Activated CD4-positive, alpha-beta T cell treated with anti-CD3 and anti-CD28 coated beads for 36 hours (primary cell): ENCODE results near the gene PRKN. TPM values are rescaled to one million over a fixed set of nuclear protein-coding genes. Genes with fewer than 3 reads are reported as not detected.
A peak's percentile ranks its signal among the peaks of the same experiment; 100 is the strongest.

ENCODE experiments used
- ATAC-seq: fragments of 200-7000 bp; cut with Tn5 transposase; one replicate; pipeline ENCODE4 v1.10.0; 2021; ENCODE audit warnings: mild to moderate bottlenecking, moderate library complexity
- CTCF ChIA-PET: fragments of 350-600 bp; sonication (Branson Sonifier 250); formaldehyde crosslinking; loops from one replicate; lab custom pipeline; 2021; ENCODE audit warnings: antibody characterized with exemption; lab: Charles Lee
- POLR2A ChIA-PET: fragments of 350-600 bp; sonication (Branson Sonifier 250); formaldehyde crosslinking; loops from one replicate; lab custom pipeline; 2021; ENCODE audit warnings: antibody characterized with exemption, inconsistent platforms; lab: Charles Lee
- DNase-seq: peaks from one replicate; pipeline ENCODE4 v3.0.0-alpha.2; 2020
- H3K27ac Mint-ChIP-seq: one replicate; pipeline ENCODE4 v1.8.0; 2021; ENCODE audit warnings: mixed read lengths
- H3K27me3 Mint-ChIP-seq: one replicate; pipeline ENCODE4 v1.8.0; 2021; ENCODE audit warnings: mixed read lengths
- H3K36me3 Mint-ChIP-seq: one replicate; pipeline ENCODE4 v1.8.0; 2021; ENCODE audit warnings: low read depth, mixed read lengths
- H3K4me1 Mint-ChIP-seq: one replicate; pipeline ENCODE4 v1.8.0; 2021; ENCODE audit warnings: mixed read lengths
- H3K4me3 Mint-ChIP-seq: one replicate; pipeline ENCODE4 v1.8.0; 2021; ENCODE audit warnings: mild to moderate bottlenecking, moderate library complexity, mixed read lengths
- H3K9me3 Mint-ChIP-seq: one replicate; pipeline ENCODE4 v1.8.0; 2021; ENCODE audit warnings: low read depth, mixed read lengths
- intact Hi-C, 2 experiments: fragments of 100-400 bp; cut with DNase I in 1 of 2; cut with micrococcal nuclease in 1 of 2; formaldehyde crosslinking; loops; one replicate each; pipeline versions ENCODE4 v1.14.2 to v1.15.1; 2022 to 2024; cut with DNase I, micrococcal nuclease
- total RNA-seq, 2 experiments: library from RNA; stranded (reverse); gene quantifications; one replicate each; pipeline ENCODE4 v1.2.3, GENCODE V29; 2021

The PRKN gene
- total RNA-seq, 2 experiments from 2014 or later: 0.56 to 0.87 TPM

DNA sequence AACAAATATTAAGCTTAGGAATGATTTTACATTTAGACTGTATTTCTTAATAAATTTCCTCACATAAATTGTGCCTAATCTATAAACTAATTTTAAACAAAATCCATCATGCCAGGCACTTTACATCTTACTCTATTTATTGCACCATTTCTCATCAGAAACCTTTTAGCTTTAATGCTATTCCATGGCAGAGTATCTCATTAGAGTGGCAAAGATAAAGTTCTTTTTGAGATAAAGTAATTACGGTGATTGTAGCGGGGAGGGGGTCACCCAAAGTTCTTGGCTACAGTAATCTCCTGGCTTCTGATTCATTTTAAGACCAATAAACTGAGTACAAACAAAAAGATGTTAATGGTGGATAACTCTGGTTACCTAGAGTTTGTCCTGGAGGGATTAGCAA is 532.1 kb downstream of the PRKN start:
- H3K27ac Mint-ChIP-seq: no peak overlapping the region
- ChIA-PET CTCF (no interaction called here), POLR2A (no interaction called here)
- intact Hi-C loops: no loop called here
- H3K4me1 Mint-ChIP-seq: no peaks in the 10 kb centered on the region
- peaks cover 6% of the 10 kb centered on the region for H3K9me3 Mint-ChIP-seq
- H3K27me3 Mint-ChIP-seq: no peaks in the 10 kb centered on the region
- ATAC-seq (no peak), DNase-seq (no peak)
- H3K4me3 Mint-ChIP-seq: no peak overlapping the region
- H3K36me3 Mint-ChIP-seq: peaks cover 2% of the 10 kb centered on the region

DNA sequence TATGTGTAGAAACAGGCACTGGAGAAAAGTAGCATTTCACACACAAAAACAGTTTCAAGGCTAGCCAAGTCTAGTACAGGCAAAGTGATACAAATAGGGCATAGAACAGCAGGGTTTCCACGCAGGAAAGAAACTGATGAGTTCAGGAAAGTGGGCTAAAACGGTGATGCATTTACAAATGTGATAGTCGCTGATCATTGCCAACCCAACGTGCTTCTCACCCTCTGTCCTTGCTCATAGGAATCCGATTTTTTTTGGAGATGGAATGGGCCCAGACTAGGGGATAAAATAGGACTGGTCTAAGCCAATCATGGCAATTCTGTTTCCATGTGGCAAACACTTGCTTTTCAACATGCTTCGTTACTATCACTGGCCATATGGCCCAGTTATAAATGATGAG is 536.6 kb downstream of the PRKN start:
- peaks cover 6% of the 10 kb centered on the region for H3K9me3 Mint-ChIP-seq
- ATAC-seq (no peak), DNase-seq (no peak)
- H3K27ac Mint-ChIP-seq: no peak overlapping the region
- no peaks in the 10 kb centered on the region for H3K4me1 Mint-ChIP-seq
- CTCF ChIA-PET: no interaction called here
- POLR2A ChIA-PET: no interaction called here
- intact Hi-C loops: no loop called here
- H3K36me3 Mint-ChIP-seq: peaks cover 2% of the 10 kb centered on the region
- H3K27me3 Mint-ChIP-seq: no peaks in the 10 kb centered on the region
- H3K4me3 Mint-ChIP-seq: no peak overlapping the region

DNA sequence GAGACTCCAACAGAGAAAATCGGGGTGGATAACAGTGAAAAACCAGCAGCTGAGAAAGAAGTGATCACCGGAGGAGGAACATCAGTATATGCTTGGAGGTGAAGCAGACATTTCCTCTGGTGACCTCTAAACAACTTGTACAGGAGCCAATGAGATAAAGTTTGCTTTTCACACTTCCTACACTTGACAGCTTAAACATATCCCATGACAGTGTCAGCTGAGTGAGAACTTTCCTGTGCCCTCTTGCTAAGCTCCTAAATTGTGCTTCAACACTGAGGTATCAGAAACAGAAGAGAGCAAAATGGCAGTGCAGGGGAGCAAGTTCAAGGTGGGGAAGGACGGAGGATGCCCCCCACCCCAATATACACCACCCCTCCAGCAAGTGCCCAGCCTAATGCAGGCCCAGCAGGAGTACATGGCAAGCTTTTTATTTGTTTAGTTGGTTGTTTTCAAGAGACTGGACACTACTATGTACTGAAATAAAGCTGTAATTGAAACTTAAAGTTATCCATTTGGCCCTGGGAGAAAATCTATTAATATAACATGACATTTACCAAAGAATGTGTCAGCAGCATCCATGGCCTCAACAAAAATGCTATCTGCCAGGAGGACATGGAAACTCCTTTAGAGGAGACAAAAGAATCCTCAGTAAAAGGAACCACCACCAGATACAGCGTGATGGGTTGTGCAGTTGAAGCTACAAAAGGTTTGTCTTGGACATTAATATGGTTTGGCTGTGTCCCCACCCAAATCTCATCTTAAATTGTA is 540.2 kb downstream of the PRKN start:
- no peak for DNase-seq
- H3K27ac Mint-ChIP-seq: no peak overlapping the region
- intact Hi-C loops: no loop called here
- CTCF ChIA-PET: no interaction called here
- H3K27me3 Mint-ChIP-seq: no peaks in the 10 kb centered on the region
- H3K4me1 Mint-ChIP-seq: no peaks in the 10 kb centered on the region
- POLR2A ChIA-PET: no interaction called here
- ATAC-seq: no peak
- no peak overlapping the region for H3K4me3 Mint-ChIP-seq
- no peaks in the 10 kb centered on the region for H3K9me3 Mint-ChIP-seq
- no peaks in the 10 kb centered on the region for H3K36me3 Mint-ChIP-seq

DNA sequence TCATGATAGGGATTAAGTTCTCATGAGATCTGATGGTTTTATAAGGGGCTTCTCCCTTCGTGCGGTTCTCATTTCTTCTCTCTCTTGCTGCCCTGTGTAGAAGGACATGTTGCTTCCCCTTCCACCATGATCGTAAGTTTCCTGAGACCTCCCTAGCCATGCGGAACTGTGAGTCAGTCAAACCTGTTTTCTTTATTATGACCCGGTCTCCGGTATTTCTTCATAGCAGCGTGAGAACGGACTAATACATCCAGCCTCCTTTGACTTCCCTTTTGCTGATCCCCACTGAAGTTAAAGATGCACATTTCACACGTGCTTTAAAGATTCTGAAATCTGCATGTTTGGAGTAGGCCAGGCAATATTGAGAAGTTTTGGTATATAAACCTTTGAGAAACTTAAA is 543.1 kb downstream of the PRKN start:
- POLR2A ChIA-PET: no interaction called here
- ATAC-seq (no peak), DNase-seq (no peak)
- no peaks in the 10 kb centered on the region for H3K27me3 Mint-ChIP-seq
- CTCF ChIA-PET: no interaction called here
- H3K27ac Mint-ChIP-seq: no peak overlapping the region
- no peaks in the 10 kb centered on the region for H3K9me3 Mint-ChIP-seq
- no peaks in the 10 kb centered on the region for H3K36me3 Mint-ChIP-seq
- peaks cover 7% of the 10 kb centered on the region for H3K4me1 Mint-ChIP-seq
- no peak overlapping the region for H3K4me3 Mint-ChIP-seq
- intact Hi-C loops: no loop called here

DNA sequence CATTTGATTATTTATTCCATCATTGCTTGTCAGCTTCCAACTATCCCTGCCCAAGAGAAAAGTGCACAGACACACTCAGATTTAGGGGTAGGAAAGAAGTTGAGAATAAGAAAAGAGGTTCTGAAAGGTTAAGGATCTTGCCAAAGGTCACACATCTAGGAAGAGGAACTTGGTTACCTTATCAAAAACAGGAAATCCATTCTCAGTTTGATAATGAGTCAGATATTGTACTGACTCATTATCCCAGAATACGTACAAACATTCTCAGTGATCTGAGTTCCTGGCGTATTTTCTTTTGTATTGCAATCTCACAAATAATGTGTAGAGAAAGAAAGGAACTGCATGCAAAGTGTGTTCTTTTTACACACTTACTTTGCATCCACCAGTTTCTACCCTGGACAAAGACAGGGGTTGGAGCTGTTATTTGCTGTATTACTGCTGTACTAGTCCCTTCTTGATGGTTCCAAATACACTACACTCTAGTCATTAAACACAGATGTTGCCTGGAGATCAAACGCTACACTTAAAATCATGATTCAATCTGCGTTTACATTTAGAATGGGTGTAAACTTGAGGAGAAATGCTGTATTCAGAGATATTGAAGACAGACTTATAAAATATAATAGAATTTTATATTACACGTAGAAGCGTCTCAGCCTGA is 545.7 kb downstream of the PRKN start:
- ChIA-PET POLR2A (no interaction called here), CTCF (no interaction called here)
- DNase-seq (no peak), ATAC-seq (peak; percentile 82)
- Mint-ChIP-seq H3K36me3 (no peaks in the 10 kb centered on the region), H3K4me3 (no peak overlapping the region), H3K27ac (no peak overlapping the region), H3K4me1 (peaks cover 7% of the 10 kb centered on the region), H3K27me3 (no peaks in the 10 kb centered on the region), H3K9me3 (no peaks in the 10 kb centered on the region)
- intact Hi-C loops: no loop called here

DNA sequence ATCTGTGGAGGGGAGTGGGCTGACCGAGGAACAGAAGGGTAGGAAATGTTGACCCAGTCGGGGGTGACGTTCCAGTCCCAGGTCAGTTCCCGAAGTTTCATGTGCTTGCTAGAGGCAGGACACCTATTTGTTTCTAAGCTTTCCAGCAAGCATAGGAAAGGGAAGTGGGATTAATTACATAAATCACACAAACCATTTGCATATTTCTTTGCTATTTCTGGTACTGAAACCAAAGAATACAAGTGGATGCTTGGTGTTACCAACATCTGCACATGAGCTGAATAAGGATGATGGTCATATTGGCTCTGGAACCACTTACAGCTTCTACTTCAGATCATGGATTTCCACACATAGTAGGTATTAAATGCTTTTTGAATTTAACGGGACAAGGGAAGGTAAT is 546.5 kb downstream of the PRKN start:
- Mint-ChIP-seq H3K27me3 (no peaks in the 10 kb centered on the region), H3K4me1 (peaks cover 7% of the 10 kb centered on the region), H3K9me3 (no peaks in the 10 kb centered on the region), H3K4me3 (no peak overlapping the region), H3K36me3 (no peaks in the 10 kb centered on the region), H3K27ac (no peak overlapping the region)
- POLR2A ChIA-PET: no interaction called here
- CTCF ChIA-PET: no interaction called here
- DNase-seq (no peak), ATAC-seq (no peak)
- intact Hi-C loops: no loop called here

DNA sequence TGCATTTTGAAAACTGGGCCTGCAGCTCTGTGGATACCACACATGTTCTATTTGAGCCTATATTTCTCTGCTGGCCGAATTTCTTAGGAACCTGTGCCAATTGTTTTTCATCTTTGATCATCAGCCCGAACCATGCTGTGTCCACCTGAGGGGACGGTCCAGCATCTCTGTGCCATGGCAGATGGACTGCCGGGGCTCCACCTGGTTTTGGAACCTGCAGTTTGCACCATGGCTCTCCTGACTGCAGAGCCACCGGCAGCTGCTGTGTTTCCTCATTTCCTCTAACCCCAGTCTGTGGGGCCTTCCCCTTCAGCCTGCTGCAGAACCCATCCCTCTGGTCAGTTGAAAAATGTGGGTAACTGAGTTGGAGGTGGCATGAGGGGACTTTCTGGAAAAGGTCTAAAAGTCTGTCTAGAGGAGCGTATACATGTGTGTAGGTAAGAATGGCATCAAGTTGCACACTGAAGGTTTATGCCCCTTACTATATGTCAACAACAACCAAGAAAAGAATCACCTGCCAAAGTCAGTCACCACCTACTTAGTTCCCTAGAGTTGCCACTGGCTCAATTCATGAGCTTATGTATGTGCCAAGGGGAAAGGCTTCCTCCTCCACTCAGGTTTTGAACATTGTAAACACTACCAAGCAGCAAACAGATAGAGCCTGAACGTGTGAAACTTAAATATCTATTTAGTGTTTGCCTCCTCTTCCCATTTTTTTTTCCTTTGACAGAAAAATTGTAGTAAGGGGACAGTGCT is 548.2 kb downstream of the PRKN start:
- Mint-ChIP-seq H3K27me3 (no peaks in the 10 kb centered on the region), H3K4me3 (no peak overlapping the region), H3K27ac (no peak overlapping the region), H3K36me3 (no peaks in the 10 kb centered on the region), H3K9me3 (no peaks in the 10 kb centered on the region), H3K4me1 (peaks cover 7% of the 10 kb centered on the region)
- ATAC-seq (no peak), DNase-seq (no peak)
- ChIA-PET CTCF (no interaction called here), POLR2A (no interaction called here)
- intact Hi-C loops: no loop called here

DNA sequence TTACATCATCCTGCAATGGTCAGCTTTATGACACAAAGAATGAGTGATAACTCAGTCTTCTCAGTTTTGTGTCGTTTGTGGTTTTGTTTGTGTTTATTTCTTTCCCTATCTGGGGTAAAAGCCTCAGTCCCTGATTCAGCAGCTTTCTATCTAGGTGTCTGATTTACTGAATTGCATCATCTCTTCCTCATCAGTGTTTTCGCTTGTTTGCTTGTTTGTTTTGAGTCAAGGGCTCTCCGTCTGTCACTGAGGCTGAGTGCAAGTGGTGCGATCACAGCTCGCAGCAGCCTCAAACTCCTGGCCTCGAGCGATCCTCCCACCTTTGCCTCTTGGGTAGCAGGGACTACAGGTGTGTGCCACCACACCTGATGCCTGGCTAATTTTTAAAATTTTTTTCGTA is 548.9 kb downstream of the PRKN start:
- Mint-ChIP-seq H3K4me1 (peaks cover 7% of the 10 kb centered on the region), H3K36me3 (no peaks in the 10 kb centered on the region), H3K27ac (no peak overlapping the region), H3K9me3 (no peaks in the 10 kb centered on the region), H3K4me3 (no peak overlapping the region), H3K27me3 (no peaks in the 10 kb centered on the region)
- POLR2A ChIA-PET: no interaction called here
- ATAC-seq (no peak), DNase-seq (no peak)
- CTCF ChIA-PET: no interaction called here
- intact Hi-C loops: no loop called here

DNA sequence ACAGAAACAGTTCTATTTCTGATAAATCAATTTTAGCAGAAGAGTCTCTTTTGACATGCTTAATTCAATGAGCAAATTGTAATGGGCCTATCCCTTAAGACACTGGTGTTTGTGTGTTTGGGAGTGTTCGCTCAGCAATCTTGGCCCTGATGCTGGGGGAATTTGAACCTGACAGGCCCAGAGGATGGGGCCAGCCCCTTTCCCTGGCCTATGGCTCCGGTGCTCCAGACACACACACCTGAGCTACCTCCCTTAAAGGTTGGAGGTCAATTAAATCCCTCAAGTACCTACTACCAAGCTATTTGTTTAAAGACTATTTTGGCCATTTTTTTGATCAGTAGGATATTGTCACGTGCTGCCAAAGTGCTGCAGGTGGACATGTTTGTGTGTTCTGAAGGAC is 549.3 kb downstream of the PRKN start:
- intact Hi-C loops: no loop called here
- ChIA-PET CTCF (no interaction called here), POLR2A (no interaction called here)
- H3K9me3 Mint-ChIP-seq: no peaks in the 10 kb centered on the region
- ATAC-seq: no peak
- no peaks in the 10 kb centered on the region for H3K27me3 Mint-ChIP-seq
- H3K27ac Mint-ChIP-seq: no peak overlapping the region
- H3K4me1 Mint-ChIP-seq: peaks cover 7% of the 10 kb centered on the region
- DNase-seq: no peak
- no peak overlapping the region for H3K4me3 Mint-ChIP-seq
- H3K36me3 Mint-ChIP-seq: no peaks in the 10 kb centered on the region

DNA sequence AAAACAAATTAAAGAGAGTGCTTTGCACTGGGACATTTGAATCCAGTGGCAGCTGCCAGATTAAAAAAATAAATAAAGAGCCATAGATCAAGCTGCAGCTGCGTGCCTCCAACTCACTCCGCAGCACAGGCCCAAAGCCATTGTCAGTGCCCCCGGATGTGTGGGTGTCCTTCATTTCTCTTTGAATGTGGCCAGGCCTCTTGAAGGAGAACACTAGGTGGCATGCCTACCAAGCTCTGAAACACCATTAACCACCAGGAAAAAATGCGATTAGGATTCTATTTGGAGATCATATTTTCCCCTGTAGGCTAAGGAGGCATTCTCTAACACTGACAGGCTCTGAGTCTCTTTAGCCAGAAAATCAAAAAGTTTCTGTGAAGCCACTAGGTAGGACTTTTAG is 549.8 kb downstream of the PRKN start:
- no peaks in the 10 kb centered on the region for H3K9me3 Mint-ChIP-seq
- no peak for DNase-seq
- intact Hi-C loops: no loop called here
- H3K36me3 Mint-ChIP-seq: no peaks in the 10 kb centered on the region
- ChIA-PET CTCF (no interaction called here), POLR2A (no interaction called here)
- no peak overlapping the region for H3K27ac Mint-ChIP-seq
- H3K27me3 Mint-ChIP-seq: no peaks in the 10 kb centered on the region
- peaks cover 7% of the 10 kb centered on the region for H3K4me1 Mint-ChIP-seq
- ATAC-seq: no peak
- H3K4me3 Mint-ChIP-seq: no peak overlapping the region

DNA sequence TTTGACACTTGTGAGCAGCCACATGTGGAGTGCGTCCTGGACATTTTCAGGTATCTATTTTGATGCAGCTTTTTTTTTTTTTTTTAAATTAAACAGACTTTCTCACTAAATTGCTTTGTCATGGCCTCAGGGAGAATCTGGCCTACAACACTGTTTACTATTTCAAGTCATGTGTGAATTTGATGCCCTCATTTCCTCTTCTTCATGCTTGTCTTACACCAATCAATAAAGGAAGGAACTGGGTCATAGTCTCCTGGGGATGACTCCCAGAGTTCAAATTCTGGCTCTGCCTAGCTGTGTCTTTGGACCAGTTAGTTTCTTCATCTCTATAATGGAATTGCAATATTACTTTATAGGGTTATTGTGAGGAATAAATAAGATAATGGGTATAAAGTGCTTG is 554.1 kb downstream of the PRKN start:
- Mint-ChIP-seq H3K27ac (no peak overlapping the region), H3K4me1 (no peaks in the 10 kb centered on the region), H3K36me3 (no peaks in the 10 kb centered on the region), H3K9me3 (no peaks in the 10 kb centered on the region), H3K27me3 (no peaks in the 10 kb centered on the region), H3K4me3 (no peak overlapping the region)
- DNase-seq (no peak), ATAC-seq (no peak)
- POLR2A ChIA-PET: no interaction called here
- intact Hi-C loops: no loop called here
- CTCF ChIA-PET: no interaction called here

DNA sequence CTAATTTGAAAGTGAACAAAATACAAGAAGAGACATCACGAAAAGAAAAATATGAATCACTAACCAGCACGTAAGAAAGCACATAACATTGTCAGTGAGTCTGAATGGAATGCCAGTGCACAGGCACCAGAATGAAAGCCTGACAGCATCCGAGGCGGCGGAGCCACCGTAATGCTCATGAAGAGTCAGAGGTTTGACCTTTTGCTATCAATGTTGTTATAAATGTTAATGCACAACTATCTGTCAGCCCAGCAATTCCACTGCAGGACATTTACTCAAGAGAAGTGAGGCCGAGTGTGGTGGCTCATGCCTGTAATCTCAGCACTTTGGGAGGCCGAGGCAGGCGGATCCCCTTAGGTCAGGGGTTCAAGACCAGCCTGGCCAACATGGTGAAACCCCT is 562.1 kb downstream of the PRKN start:
- Mint-ChIP-seq H3K4me1 (no peaks in the 10 kb centered on the region), H3K4me3 (no peak overlapping the region), H3K36me3 (no peaks in the 10 kb centered on the region), H3K9me3 (no peaks in the 10 kb centered on the region), H3K27me3 (no peaks in the 10 kb centered on the region), H3K27ac (no peak overlapping the region)
- ChIA-PET POLR2A (no interaction called here), CTCF (no interaction called here)
- DNase-seq: no peak
- no peak for ATAC-seq
- intact Hi-C loops: no loop called here
